Adipocyte (in vitro differentiated cells): ENCODE results near the gene CHST15.

ENCODE experiments used
- DNase-seq: peaks from one replicate; pipeline ENCODE4 v3.0.0-alpha.2; 2015; ENCODE audit warnings: low read depth
- H3K27me3 ChIP-seq: replicated peaks from 2 replicates; pipeline ENCODE4 v1.7.0; 2013; ENCODE audit warnings: mild to moderate bottlenecking, low read length, moderate library complexity; ENCODE audit not compliant: control insufficient read depth, insufficient read depth
- H3K36me3 ChIP-seq: 2 replicates; pipeline ENCODE4 v1.7.0; 2013; ENCODE audit warnings: low read length, mild to moderate bottlenecking, moderate library complexity; ENCODE audit not compliant: control insufficient read depth, insufficient read depth, severe bottlenecking
- H3K4me1 ChIP-seq: 2 replicates; pipeline ENCODE4 v1.7.0; 2013; ENCODE audit warnings: mild to moderate bottlenecking, low read length, moderate library complexity; ENCODE audit not compliant: control insufficient read depth, insufficient read depth
- H3K4me3 ChIP-seq: 2 replicates; pipeline ENCODE4 v1.7.0; 2013; ENCODE audit warnings: mild to moderate bottlenecking, low read length, moderate library complexity
- H3K9ac ChIP-seq: 2 replicates; pipeline ENCODE4 v1.7.0; 2013; ENCODE audit warnings: mild to moderate bottlenecking, low read length, moderate library complexity
- H3K9me3 ChIP-seq: 2 replicates; pipeline ENCODE4 v1.7.0; 2013; ENCODE audit warnings: mild to moderate bottlenecking, low read length, moderate library complexity; ENCODE audit not compliant: control insufficient read depth

Gene CHST15

DNA sequence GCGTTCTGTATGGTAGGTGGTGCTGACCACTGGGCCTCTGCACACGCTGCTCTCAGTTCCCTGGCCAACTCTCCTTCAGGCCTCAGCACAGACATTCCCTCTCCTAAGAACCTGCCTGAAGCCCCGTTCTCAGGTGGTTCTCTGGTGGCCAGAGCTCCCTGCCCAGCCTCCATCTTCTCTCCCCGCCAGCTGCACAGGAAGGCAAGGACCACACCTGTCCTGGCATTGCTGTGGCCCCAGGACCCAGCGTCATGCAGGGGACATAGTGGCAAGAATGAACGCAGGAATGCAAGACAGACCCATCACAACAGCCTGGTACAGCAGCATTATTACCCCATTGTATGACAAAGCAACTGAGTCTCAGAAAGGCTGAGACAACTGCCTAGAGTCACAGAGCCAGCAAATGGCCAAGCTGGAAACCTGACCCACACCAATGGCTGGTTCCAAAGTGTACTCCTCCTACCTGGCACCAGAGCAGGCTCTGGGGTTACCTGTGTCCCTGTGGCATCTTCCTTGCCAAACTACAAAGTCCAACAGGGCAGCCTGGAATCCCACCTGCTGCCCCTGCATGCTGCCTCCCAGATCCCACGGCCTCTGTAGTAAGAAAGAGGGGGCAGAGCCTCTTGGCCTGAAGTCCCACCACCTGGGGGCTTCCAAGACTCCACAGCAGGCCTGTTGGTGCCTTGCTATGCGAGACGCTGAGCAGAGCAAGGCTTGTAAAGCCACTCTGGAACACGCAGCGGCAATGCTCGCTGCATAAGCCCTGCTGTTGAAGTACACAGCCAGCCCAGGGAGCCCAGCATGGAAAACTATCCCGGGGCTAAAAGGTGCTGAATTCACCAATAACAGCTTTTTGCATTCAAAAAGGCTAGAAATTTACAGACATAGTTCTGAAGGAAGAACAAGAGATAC, 73.3 kb downstream of the CHST15 start:
- DNase-seq: no peak
- no peaks in the 10 kb centered on the region for H3K9me3 ChIP-seq
- H3K27me3 ChIP-seq: no peaks in the 10 kb centered on the region
- peaks cover 4% of the 10 kb centered on the region for H3K36me3 ChIP-seq
- H3K4me1 ChIP-seq: no peaks in the 10 kb centered on the region
- H3K4me3 ChIP-seq: no peak overlapping the region
- no peak overlapping the region for H3K9ac ChIP-seq

DNA sequence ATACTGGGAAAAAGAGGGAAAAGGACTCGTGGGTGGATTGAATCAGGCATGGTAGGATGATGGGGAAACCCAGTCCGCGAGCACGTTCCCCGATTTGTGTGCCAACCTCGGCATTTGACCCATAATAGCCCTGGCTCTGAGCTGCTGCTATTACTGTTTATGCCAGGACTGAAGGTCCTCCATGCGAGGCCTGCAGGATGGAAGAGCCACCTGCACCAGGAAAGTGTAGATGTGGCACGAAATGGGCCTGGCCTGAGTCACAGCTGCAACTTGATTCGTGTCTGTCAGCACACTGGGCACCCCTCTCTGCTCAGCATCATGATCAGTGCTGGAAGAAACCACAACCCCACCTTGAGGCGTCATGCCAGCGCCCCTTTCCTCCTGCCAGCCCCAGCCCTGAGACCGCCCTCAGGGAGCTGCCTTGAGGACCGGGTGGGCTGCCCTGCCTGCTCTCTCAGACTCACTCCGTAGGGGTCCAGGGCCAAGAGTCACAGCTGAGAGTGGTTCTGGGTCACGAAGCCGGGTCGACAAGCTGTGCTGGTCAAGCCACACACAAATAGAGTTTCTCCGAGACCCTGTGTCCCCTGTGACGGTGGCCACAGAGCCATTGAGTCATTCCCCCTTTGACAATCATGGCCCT, 74.4 kb downstream of the CHST15 start:
- H3K4me3 ChIP-seq: no peak overlapping the region
- no peaks in the 10 kb centered on the region for H3K4me1 ChIP-seq
- H3K27me3 ChIP-seq: no peaks in the 10 kb centered on the region
- no peak for DNase-seq
- H3K36me3 ChIP-seq: peaks cover 4% of the 10 kb centered on the region
- H3K9ac ChIP-seq: no peak overlapping the region
- H3K9me3 ChIP-seq: no peaks in the 10 kb centered on the region

DNA sequence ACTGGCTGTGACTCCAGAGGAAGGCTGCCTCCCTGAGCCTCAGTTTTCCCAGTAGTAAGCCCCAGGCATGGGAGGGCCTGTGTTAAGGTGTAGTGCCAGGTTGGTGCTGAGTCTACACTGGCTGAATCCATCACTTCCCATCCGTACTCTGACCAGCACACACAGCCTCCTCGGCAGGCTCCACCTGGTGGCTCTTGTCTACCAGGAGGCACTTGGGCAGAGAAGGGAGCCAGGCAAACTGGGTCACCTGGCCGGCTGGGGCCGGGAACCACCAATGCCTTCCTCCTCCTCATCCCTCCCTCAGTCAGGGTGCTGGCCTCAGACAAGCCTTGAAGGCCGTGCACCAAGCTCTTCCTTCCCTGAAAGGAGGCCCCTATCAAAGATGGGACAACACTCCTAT, 75.7 kb downstream of the CHST15 start:
- Histone ChIP-seq H3K36me3 (peaks cover 4% of the 10 kb centered on the region), H3K9me3 (peaks cover 6% of the 10 kb centered on the region), H3K9ac (no peak overlapping the region), H3K4me3 (no peak overlapping the region), H3K4me1 (no peaks in the 10 kb centered on the region), H3K27me3 (no peaks in the 10 kb centered on the region)
- DNase-seq: no peak

DNA sequence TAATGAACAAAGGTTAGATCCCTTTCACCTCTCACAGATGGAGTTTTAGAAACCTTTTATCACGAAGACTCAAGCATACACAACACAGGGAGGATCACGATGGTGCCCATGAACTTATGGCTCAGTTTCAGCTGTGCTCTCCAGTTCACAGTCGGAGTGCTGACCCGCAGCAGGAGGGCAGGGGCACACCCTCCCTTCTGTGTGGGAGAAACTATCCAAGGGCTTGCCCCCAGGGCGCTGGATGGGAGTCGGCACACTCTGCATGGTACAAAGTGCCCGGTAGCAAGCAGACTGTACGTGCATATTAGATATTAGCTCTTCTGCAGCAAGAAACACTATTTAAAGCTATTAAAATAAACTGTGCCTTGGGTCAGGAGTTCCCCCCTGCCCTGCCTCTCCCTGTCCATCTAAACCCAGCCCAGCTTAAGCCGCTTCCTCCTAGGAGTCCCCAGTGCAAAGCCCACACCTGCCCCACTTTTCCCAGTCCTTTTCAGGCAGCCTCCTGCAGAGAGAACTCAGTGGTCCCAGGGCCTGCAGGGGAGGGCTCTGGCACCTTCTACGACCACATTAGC, 76.5 kb downstream of the CHST15 start:
- Histone ChIP-seq H3K4me3 (no peak overlapping the region), H3K36me3 (peaks cover 4% of the 10 kb centered on the region), H3K27me3 (no peaks in the 10 kb centered on the region), H3K4me1 (no peaks in the 10 kb centered on the region), H3K9me3 (peaks cover 6% of the 10 kb centered on the region), H3K9ac (no peak overlapping the region)
- no peak for DNase-seq

DNA sequence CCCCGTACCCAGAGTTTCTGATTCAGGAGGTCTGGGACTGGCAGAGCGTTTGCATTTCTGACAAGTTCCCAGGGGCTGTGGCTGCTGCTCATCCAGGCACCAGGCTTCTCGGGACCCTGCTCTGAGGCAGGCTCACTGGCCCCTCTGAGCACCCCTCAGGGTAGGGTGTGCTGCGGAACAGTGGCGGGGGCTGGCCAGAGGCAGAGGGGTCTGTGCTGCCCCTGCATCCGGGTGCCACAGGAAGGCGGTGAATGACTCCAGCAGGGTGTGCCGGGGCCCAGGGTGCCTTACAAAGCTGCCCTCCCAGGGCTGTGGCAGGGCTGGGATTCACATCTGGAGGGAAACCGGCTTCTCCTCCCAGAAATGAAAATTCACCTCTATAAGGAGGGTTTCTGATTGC, 77.4 kb downstream of the CHST15 start:
- peaks cover 6% of the 10 kb centered on the region for H3K9me3 ChIP-seq
- H3K36me3 ChIP-seq: peaks cover 4% of the 10 kb centered on the region
- no peak overlapping the region for H3K4me3 ChIP-seq
- no peak overlapping the region for H3K9ac ChIP-seq
- H3K4me1 ChIP-seq: no peaks in the 10 kb centered on the region
- no peaks in the 10 kb centered on the region for H3K27me3 ChIP-seq
- DNase-seq: no peak

DNA sequence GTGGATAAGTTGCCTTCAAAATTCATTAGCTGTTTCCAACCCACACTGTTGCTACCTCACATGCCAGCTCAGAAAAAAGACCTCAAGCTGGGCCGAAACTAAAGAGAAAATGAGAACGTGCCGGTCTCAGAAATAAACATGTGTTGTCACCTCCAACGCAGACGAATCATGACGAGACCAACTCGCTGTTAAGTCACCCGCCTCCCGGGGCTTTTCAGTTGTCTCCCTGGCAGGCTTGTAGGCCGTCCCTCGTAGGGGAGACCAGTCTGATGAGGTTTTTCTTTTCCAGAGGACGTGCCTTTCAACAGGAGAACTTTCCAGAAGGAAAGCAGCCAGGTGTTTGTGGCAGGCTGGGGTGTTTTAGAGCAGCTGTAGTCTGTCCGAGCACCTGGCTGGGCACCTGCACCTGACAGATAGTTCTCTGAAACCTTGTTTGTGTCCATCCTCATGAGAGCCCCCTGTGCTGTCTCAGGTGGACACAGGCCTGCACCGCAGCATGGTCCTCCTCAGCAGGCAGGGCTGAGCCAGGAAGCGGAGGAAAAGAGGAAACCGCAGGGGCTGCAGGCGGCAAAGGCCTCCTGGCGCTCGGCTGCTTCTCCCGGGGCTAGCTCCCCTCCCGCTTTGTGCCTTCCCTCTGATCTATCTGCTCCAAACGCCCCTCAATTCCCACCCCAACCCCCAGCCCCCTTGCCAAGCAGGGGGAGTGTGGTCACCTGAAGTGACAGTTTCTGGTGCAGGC, 78.8 kb downstream of the CHST15 start:
- Histone ChIP-seq H3K36me3 (peaks cover 3% of the 10 kb centered on the region), H3K4me1 (no peaks in the 10 kb centered on the region), H3K9me3 (peaks cover 6% of the 10 kb centered on the region), H3K27me3 (no peaks in the 10 kb centered on the region), H3K9ac (no peak overlapping the region), H3K4me3 (no peak overlapping the region)
- no peak for DNase-seq

DNA sequence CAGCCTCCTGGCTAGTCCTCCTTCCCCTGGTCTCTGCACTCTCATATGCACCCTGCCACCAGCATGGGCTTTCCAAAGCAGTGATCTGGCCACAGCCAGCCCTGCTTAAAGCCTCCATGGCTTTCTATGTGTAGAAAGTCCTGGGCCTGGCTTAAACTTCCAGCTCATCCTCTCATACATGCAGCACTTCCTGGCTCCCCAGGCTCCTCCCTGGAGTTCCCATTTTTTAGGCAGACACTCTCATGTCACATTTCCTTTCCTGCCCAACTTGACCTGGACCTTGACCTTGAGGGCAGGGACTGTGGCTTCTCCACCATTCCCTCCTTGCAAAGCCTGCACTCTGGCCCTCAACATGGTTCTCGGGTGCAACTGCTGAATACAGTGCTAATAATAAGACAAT, 79.5 kb downstream of the CHST15 start:
- Histone ChIP-seq H3K4me3 (no peak overlapping the region), H3K9ac (no peak overlapping the region), H3K4me1 (no peaks in the 10 kb centered on the region), H3K27me3 (no peaks in the 10 kb centered on the region), H3K36me3 (peaks cover 5% of the 10 kb centered on the region), H3K9me3 (peaks cover 6% of the 10 kb centered on the region)
- no peak for DNase-seq

DNA sequence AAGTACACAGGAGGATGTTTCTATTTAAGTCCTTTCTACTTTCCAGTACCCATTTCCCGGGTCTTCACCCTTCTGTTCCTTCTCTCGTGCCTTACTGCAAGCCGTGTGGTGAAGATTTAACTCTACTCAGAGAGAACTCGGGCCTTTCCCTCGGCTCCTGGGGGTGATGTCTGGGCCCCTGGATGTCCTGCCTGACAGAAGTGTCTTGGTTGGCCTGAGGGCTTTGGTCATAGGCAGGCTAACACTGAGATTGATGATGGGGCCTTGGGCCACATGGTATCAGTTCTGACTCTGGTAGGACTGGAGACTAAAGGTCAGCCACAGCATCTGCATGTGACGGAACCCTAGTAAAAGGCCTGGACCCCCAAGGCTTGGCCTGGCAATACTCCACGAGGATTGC, 80.4 kb downstream of the CHST15 start:
- peaks cover 6% of the 10 kb centered on the region for H3K9me3 ChIP-seq
- H3K9ac ChIP-seq: no peak overlapping the region
- no peaks in the 10 kb centered on the region for H3K27me3 ChIP-seq
- H3K4me3 ChIP-seq: no peak overlapping the region
- no peak for DNase-seq
- peaks cover 10% of the 10 kb centered on the region for H3K36me3 ChIP-seq
- H3K4me1 ChIP-seq: no peaks in the 10 kb centered on the region

DNA sequence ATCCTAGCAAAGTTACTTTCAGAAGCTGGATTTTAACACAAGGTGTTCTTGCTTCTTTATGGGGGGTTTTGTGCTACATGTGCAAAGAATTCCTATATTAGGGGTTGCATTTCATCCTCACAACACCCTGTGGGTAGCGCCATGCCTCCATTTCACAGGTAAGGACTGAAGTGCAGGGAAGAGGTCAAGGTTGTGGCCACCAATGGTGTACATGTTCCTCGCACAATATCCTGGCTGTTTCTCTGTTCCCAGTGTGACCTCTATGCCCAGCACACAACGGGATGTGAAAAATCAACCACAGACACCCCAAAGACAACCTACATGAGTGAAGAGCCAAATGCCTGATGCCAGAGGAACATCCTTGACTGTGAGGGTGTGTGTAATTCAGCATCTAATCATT, 80.8 kb downstream of the CHST15 start:
- no peak overlapping the region for H3K4me3 ChIP-seq
- DNase-seq: no peak
- H3K4me1 ChIP-seq: no peaks in the 10 kb centered on the region
- peaks cover 6% of the 10 kb centered on the region for H3K9me3 ChIP-seq
- H3K27me3 ChIP-seq: no peaks in the 10 kb centered on the region
- H3K9ac ChIP-seq: no peak overlapping the region
- peaks cover 10% of the 10 kb centered on the region for H3K36me3 ChIP-seq

DNA sequence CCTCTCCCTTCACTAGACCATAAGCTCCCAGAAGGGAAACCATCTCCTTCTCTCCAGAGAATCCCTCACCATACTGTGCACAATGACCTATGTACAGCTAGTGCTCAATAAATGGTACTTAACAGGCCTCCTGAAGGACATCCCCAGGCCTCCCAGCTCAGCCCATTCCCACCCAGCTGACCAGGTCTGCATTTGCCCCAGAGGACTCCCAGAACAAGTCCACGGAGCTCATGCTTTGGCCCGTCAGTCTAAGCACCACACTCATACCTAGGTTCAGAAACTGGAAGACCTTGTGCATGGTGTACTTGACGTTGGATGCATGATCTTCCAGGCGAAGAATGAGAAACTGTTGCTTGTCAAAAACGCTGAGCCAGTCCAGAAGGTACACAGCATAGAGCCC, 81.3 kb downstream of the CHST15 start:
- Histone ChIP-seq H3K4me1 (no peaks in the 10 kb centered on the region), H3K36me3 (peaks cover 10% of the 10 kb centered on the region), H3K9me3 (peaks cover 6% of the 10 kb centered on the region), H3K27me3 (no peaks in the 10 kb centered on the region), H3K4me3 (no peak overlapping the region), H3K9ac (no peak overlapping the region)
- DNase-seq: no peak

DNA sequence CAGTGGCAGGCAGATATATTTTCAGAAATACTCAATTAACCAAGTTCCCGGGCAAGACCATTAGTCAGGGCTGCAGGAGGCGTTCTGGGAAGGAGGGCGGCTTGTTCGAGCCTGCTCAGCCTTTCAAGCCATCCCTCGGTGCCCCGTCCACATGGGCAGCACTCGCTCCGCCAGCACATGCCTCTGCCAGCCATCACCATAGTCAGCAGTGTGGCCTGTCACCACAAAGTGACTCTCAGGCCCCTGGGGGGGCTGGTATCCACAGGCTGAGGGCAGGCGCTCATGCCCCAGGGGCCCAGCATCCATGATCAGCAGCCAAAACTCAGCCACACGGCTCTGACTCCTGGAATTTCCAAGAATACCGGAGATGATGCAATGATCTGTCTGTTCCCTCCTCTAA, 81.9 kb downstream of the CHST15 start:
- H3K9ac ChIP-seq: no peak overlapping the region
- H3K27me3 ChIP-seq: no peaks in the 10 kb centered on the region
- peaks cover 6% of the 10 kb centered on the region for H3K9me3 ChIP-seq
- H3K4me1 ChIP-seq: no peaks in the 10 kb centered on the region
- peak; percentile 39 for DNase-seq
- H3K4me3 ChIP-seq: no peak overlapping the region
- H3K36me3 ChIP-seq: peaks cover 10% of the 10 kb centered on the region
